GM21717 (cell line): Measurements from ENCODE around the gene ABR.

Experiments used
- ATAC-seq: cut with Tn5 transposase; IDR thresholded peaks from one replicate; pipeline ENCODE4 v1.9.1; 2021; ENCODE audit warnings: mild to moderate bottlenecking, moderate library complexity; ENCODE audit not compliant: unreplicated experiment

ABR gene

GRCh38 chr17:1035546-1036170, 144.1 kb downstream of the ABR start:
- no peak for ATAC-seq

- no peak for ATAC-seq
Observed at GRCh38 chr17:1034652-1035210, 145.1 kb downstream of the ABR start.

- no peak for ATAC-seq
Observed at GRCh38 chr17:1033503-1033902, 146.3 kb downstream of the ABR start.

- no peak for ATAC-seq
Observed at GRCh38 chr17:1032391-1032790, 147.4 kb downstream of the ABR start.

GRCh38 chr17:1031711-1032110, 148.1 kb downstream of the ABR start:
- no peak for ATAC-seq

GRCh38 chr17:1030684-1031532, 148.9 kb downstream of the ABR start:
- no peak for ATAC-seq

- no peak for ATAC-seq
Observed at GRCh38 chr17:1029922-1030644, 149.7 kb downstream of the ABR start.

- ATAC-seq, result no peak
Observed at GRCh38 chr17:1029196-1029921, 150.4 kb downstream of the ABR start.

- ATAC-seq, result no peak
Observed at GRCh38 chr17:1027044-1027443, 152.7 kb downstream of the ABR start.

- no peak for ATAC-seq
Observed at GRCh38 chr17:1026599-1026975, 153.2 kb downstream of the ABR start.

- ATAC-seq, result no peak
Observed at GRCh38 chr17:1025733-1026598, 153.8 kb downstream of the ABR start.

- no peak for ATAC-seq
Observed at GRCh38 chr17:1024076-1024475, 155.7 kb downstream of the ABR start.

- ATAC-seq, result no peak
Observed at GRCh38 chr17:1022278-1023024, 157.3 kb downstream of the ABR start.

GRCh38 chr17:1021147-1021546, 158.6 kb downstream of the ABR start:
- no peak for ATAC-seq

- no peak for ATAC-seq
Observed at GRCh38 chr17:1019451-1019850, 160.3 kb downstream of the ABR start.

- ATAC-seq, result no peak
Observed at GRCh38 chr17:1018547-1018946, 161.2 kb downstream of the ABR start.

GRCh38 chr17:1013729-1014090, 166.1 kb downstream of the ABR start:
- ATAC-seq, result no peak

- no peak for ATAC-seq
Observed at GRCh38 chr17:1012823-1013728, 166.7 kb downstream of the ABR start.
